K562 (cell line): Measurements from ENCODE around the gene HIGD1C. TPM values are rescaled to one million over a fixed set of nuclear protein-coding genes. Genes with fewer than 3 reads are reported as not detected.

ENCODE experiments used
- ATAC-seq: fragments of 200-7000 bp; cut with Tn5 transposase; 3 replicates; pipeline ENCODE4 v1.9.1; 2020; ENCODE audit warnings: moderate library complexity
- BruUV-seq: library from RNA; stranded (reverse); fragments of 400-500 nt; replicated peaks from 2 replicates; lab custom pipeline; 2021; lab: Mats Ljungman, UMichigan
- CTCF ChIA-PET: fragments of 300-600 bp; formaldehyde crosslinking; extraction: SDS; loops from one replicate; lab custom pipeline; 2021; ENCODE audit warnings: low intra/inter-chr PET ratio; lab: Yijun Ruan, JAX
- POLR2A ChIA-PET: fragments of 300-600, 350-650 bp; sonication (Branson Sonifier 250); formaldehyde crosslinking; extraction: SDS; loops from one replicate; lab custom pipeline; 2021; ENCODE audit warnings: antibody characterized with exemption, inconsistent platforms; lab: Yijun Ruan, JAX
- DNase-seq, 4 experiments: peaks; one replicate each; pipeline versions ENCODE4 v3.0.0 to v3.0.0-alpha.2; 2011 to 2018; ENCODE audit warnings: low spot score in 3 of 4, mixed read lengths in 3 of 4; ENCODE audit errors: extremely low read depth in 1 of 4
- FAIRE-seq: peaks from 2 replicates; lab custom pipeline; 2011; peaks lifted over from hg19 to GRCh38; lab: Jason Lieb, UNC
- H2AFZ ChIP-seq: 2 replicates; pipeline ENCODE4 v1.6.0; 2011; ENCODE audit warnings: low read depth, low read length, control low read depth, inconsistent platforms
- H3K27ac ChIP-seq: fragments of 200-600 bp; 3 replicates; pipeline ENCODE4 v1.8.0; 2011; ENCODE audit warnings: low read depth, mild to moderate bottlenecking, control low read depth, inconsistent platforms, low read length, moderate library complexity, mixed read lengths; ENCODE audit errors: extremely low read depth
- H3K27me3 ChIP-seq, 2 experiments: fragments of 300-600 bp in 1 of 2; 2 replicates in 1 of 2; 3 replicates in 1 of 2; pipeline versions ENCODE4 v1.6.0 to v1.8.0; 2011; ENCODE audit warnings: inconsistent platforms in 2 of 2, low read length in 2 of 2, mild to moderate bottlenecking in 1 of 2, mixed read lengths in 1 of 2, moderate library complexity in 1 of 2; ENCODE audit not compliant: control insufficient read depth in 2 of 2, insufficient read depth in 2 of 2
- H3K36me3 ChIP-seq: fragments of 300-600 bp; 3 replicates; pipeline ENCODE4 v1.8.0; 2011; ENCODE audit warnings: mild to moderate bottlenecking, low read length, inconsistent platforms; ENCODE audit not compliant: control insufficient read depth, insufficient read depth
- H3K4me1 ChIP-seq, 2 experiments: fragments of 200-600 bp in 1 of 2; replicated peaks in 1 of 2; 2 replicates in 1 of 2; 3 replicates in 1 of 2; pipeline versions ENCODE4 v1.5.1 to v1.8.0; 2011; ENCODE audit warnings: inconsistent platforms in 2 of 2, low read length in 2 of 2, mild to moderate bottlenecking in 1 of 2, mixed read lengths in 1 of 2, moderate library complexity in 1 of 2; ENCODE audit not compliant: control insufficient read depth in 2 of 2, insufficient read depth in 2 of 2
- H3K4me2 ChIP-seq: 2 replicates; pipeline ENCODE4 v1.6.1; 2011; ENCODE audit warnings: low read length, control low read depth, inconsistent platforms, mixed read lengths; ENCODE audit not compliant: insufficient read depth
- H3K4me3 ChIP-seq: fragments of 200-600 bp; sonication (generic), shearing (Covaris generic); 2 replicates; pipeline ENCODE4 v1.5.1; 2016; ENCODE audit warnings: control low read depth, inconsistent platforms
- H3K79me2 ChIP-seq: fragments of 200-600 bp; 3 replicates; pipeline ENCODE4 v1.8.0; 2011; ENCODE audit warnings: low read length, inconsistent platforms; ENCODE audit not compliant: control insufficient read depth, insufficient read depth
- H3K9ac ChIP-seq, 2 experiments: 2 replicates each; pipeline versions ENCODE4 v1.6.0 to v1.6.1; 2011; ENCODE audit warnings: low read depth in 2 of 2, low read length in 2 of 2, control low read depth in 1 of 2, inconsistent platforms in 1 of 2, mild to moderate bottlenecking in 1 of 2, mixed read lengths in 1 of 2; ENCODE audit not compliant: insufficient read depth in 1 of 2
- H3K9me1 ChIP-seq: one replicate; pipeline ENCODE4 v1.6.0; 2011; ENCODE audit warnings: inconsistent platforms, mild to moderate bottlenecking, low read length, moderate library complexity; ENCODE audit not compliant: control insufficient read depth, insufficient read depth
- H3K9me3 ChIP-seq: replicated peaks from 2 replicates; pipeline ENCODE4 v1.5.1; 2011; ENCODE audit warnings: low read depth, low read length, inconsistent platforms; ENCODE audit not compliant: control insufficient read depth, insufficient read depth
- H4K20me1 ChIP-seq: replicated peaks from 2 replicates; pipeline ENCODE4 v1.6.1; 2011; ENCODE audit warnings: low read length, inconsistent platforms, mixed read lengths; ENCODE audit not compliant: control insufficient read depth, insufficient read depth
- FOXA3 ChIP-seq, 2 experiments: fragments of 450-650 bp in 1 of 2; sonication (generic) in 1 of 2; formaldehyde crosslinking; IDR thresholded peaks in 1 of 2; conservative IDR thresholded peaks in 1 of 2; 2 replicates each; pipeline versions ENCODE4 v1.4.0 to v1.8.0; 2020 to 2022; ENCODE audit warnings: mild to moderate bottlenecking in 2 of 2, missing genetic modification reagents in 1 of 2
- HNRNPL ChIP-seq: fragments of 200-400 bp; formaldehyde crosslinking; IDR thresholded peaks from 2 replicates; pipeline ENCODE4 v1.6.1; 2017; ENCODE audit warnings: low read depth, mild to moderate bottlenecking, low read length
- NR2C2 ChIP-seq, 2 experiments: fragments of 200-800 bp in 1 of 2; sonication (Bioruptor generic) in 1 of 2; sonication (generic) in 1 of 2; formaldehyde crosslinking in 1 of 2; IDR thresholded peaks; 2 replicates each; pipeline versions ENCODE4 v1.6.1 to v1.8.0; 2016 to 2022; ENCODE audit warnings: mild to moderate bottlenecking in 1 of 2, missing compliant biosample characterization in 1 of 2, missing genetic modification characterization in 1 of 2, missing genetic modification reagents in 1 of 2
- POLR3G ChIP-seq: IDR thresholded peaks from 2 replicates; pipeline ENCODE4 v1.6.1; 2011; ENCODE audit not compliant: insufficient read length, insufficient replicate concordance; ENCODE audit errors: extremely low read depth
- STAG1 ChIP-seq: sonication (generic); formaldehyde crosslinking; IDR thresholded peaks from 2 replicates; pipeline ENCODE4 v1.5.0; 2020; ENCODE audit warnings: missing genetic modification reagents, borderline replicate concordance
- TCF7L2 ChIP-seq: fragments of 150-350 bp; IDR thresholded peaks from 2 replicates; pipeline ENCODE4 v1.6.1; 2016; ENCODE audit warnings: low read depth, mild to moderate bottlenecking, low read length, moderate library complexity
- ZFPM2 ChIP-seq: fragments of 250-450 bp; sonication (Bioruptor Pico); IDR thresholded peaks from 2 replicates; pipeline ENCODE4 v1.5.1; 2022; ENCODE audit warnings: mild to moderate bottlenecking
- ZNF146 ChIP-seq: IDR thresholded peaks from one replicate; pipeline ENCODE4 v1.6.1; 2018; ENCODE audit warnings: missing compliant biosample characterization; ENCODE audit not compliant: unreplicated experiment
- ZNF507 ChIP-seq: conservative IDR thresholded peaks from 2 replicates; pipeline ENCODE4 v1.6.1; 2017; ENCODE audit warnings: missing genetic modification characterization, missing compliant biosample characterization
- ZNF668 ChIP-seq: fragments of 250-450 bp; sonication (Bioruptor Pico); IDR thresholded peaks from 2 replicates; pipeline ENCODE4 v1.8.0; 2022; ENCODE audit warnings: mild to moderate bottlenecking, inconsistent platforms
- ZNF77 ChIP-seq: fragments of 250-450 bp; sonication (Bioruptor Pico); IDR thresholded peaks from 2 replicates; pipeline ENCODE4 v1.5.0; 2020
- ZSCAN29 ChIP-seq: fragments of 450-650 bp; IDR thresholded peaks from 2 replicates; pipeline ENCODE4 v1.6.1; 2017
- WGBS: fragments of 100-300 bp; shearing (Covaris generic); methylation state at CpG from one replicate; pipeline ENCODE4 v1.1.6; 2016; ENCODE audit warnings: low coverage, mixed read lengths; ENCODE audit not compliant: insufficient coverage; ENCODE audit errors: missing lambda C conversion rate; 5-methylcytosine and 5-hydroxymethylcytosine counted together
- in situ Hi-C: fragments of 300-500 bp; cut with MboI; formaldehyde crosslinking; loops from 4 replicates; pipeline ENCODE4 v1.15.0; 2018; ENCODE audit warnings: inconsistent platforms, mixed read lengths
- intact Hi-C: fragments of 100-400 bp; cut with micrococcal nuclease; formaldehyde crosslinking; loops from 2 replicates; pipeline ENCODE4 v1.14.2; 2022
- polyA plus RNA-seq, 8 experiments: library from polyadenylated mRNA; depleted of rRNA in 4 of 8; stranded (reverse) in 5 of 8; unstranded in 3 of 8; fragments of >200 nt; fragmentation: Nextera tagmentation in 2 of 8; fragmentation: Illumina TruSeq in 1 of 8; extraction: Ambion mirVana in 2 of 8; extraction: Trizol in 1 of 8; gene quantifications; 2 replicates each; pipeline versions ENCODE4 v1.2.1 to v1.2.3, GENCODE V29; 2011 to 2014; ENCODE audit warnings: inconsistent platforms in 1 of 8, missing spikeins in 1 of 8
- total RNA-seq, 7 experiments: library from RNA; depleted of rRNA in 6 of 7; stranded (reverse); fragments of >200 nt in 6 of 7; fragmentation: Illumina TruSeq in 2 of 7; extraction: Trizol in 2 of 7; gene quantifications; 2 replicates each; pipeline versions ENCODE4 v1.2.1 to v1.2.3, GENCODE V29; 2011 to 2021; ENCODE audit warnings: low replicate concordance in 1 of 7
- TF ChIP-seq, protein P1 (sequence below): fragments of 450-650 bp; IDR thresholded peaks from 2 replicates; pipeline ENCODE4 v1.7.1; 2018; ENCODE audit warnings: mild to moderate bottlenecking, low read depth; ENCODE audit not compliant: partially characterized antibody

HIGD1C gene
- total and polyA plus RNA-seq, 9 of the 15 experiments (the other 6 are each of a cell fraction or from before 2014, with no cell fraction given), result not detected

DNA sequence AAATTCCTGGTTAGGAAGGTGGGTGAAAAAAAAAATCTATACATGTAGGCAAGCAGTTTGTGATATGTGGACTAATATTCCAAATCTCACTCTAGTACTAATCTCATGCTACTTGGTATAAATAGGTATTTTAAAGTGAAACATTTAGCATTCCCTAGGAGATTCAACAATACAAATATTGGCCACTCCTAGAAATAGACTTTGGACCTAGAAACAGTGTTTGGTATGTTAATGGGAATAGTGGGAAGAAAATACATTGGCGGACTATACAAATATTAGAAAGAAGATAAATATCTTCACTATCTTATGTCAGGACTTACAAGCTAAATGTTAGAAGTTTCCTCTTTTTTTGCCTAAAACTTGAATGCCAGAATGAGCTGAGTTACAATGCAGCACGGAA is 28.2 kb downstream of the HIGD1C start:
- DNase-seq, result no peak
- H3K9ac ChIP-seq, result no peak overlapping the region
- H2AFZ ChIP-seq, result no peak overlapping the region
- FAIRE-seq, result no peak
- H3K4me1 ChIP-seq, result no peaks in the 10 kb centered on the region
- no peaks in the 10 kb centered on the region for H3K27me3 ChIP-seq
- POLR2A ChIA-PET, result no interaction called here
- intact Hi-C loops, result no loop called here
- no peaks in the 10 kb centered on the region for H4K20me1 ChIP-seq
- WGBS, result 83% methylated on average over 2 of the region's 2 CpGs
- H3K4me2 ChIP-seq, result no peak overlapping the region
- CTCF ChIA-PET, result no interaction called here
- no peak overlapping the region for H3K4me3 ChIP-seq
- no peaks in the 10 kb centered on the region for H3K9me3 ChIP-seq
- BruUV-seq, result no TSS peak
- H3K79me2 ChIP-seq, result no peaks in the 10 kb centered on the region
- H3K36me3 ChIP-seq, result 0 out of 3 replicates have a peak, but pooled peaks cover 3% of the 10 kb centered on the region
- ATAC-seq, result no peak
- in situ Hi-C loops, result no loop called here
- TF ChIP-seq, protein P1, sequence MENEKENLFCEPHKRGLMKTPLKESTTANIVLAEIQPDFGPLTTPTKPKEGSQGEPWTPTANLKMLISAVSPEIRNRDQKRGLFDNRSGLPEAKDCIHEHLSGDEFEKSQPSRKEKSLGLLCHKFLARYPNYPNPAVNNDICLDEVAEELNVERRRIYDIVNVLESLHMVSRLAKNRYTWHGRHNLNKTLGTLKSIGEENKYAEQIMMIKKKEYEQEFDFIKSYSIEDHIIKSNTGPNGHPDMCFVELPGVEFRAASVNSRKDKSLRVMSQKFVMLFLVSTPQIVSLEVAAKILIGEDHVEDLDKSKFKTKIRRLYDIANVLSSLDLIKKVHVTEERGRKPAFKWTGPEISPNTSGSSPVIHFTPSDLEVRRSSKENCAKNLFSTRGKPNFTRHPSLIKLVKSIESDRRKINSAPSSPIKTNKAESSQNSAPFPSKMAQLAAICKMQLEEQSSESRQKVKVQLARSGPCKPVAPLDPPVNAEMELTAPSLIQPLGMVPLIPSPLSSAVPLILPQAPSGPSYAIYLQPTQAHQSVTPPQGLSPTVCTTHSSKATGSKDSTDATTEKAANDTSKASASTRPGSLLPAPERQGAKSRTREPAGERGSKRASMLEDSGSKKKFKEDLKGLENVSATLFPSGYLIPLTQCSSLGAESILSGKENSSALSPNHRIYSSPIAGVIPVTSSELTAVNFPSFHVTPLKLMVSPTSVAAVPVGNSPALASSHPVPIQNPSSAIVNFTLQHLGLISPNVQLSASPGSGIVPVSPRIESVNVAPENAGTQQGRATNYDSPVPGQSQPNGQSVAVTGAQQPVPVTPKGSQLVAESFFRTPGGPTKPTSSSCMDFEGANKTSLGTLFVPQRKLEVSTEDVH, result no peak
- no peak for TF ChIP-seq HNRNPL
- TF ChIP-seq ZNF77 (CRISPR knock-in tag), result no peak
- TF ChIP-seq ZFPM2 (CRISPR knock-in tag), result no peak
- TF ChIP-seq ZNF668, result no peak
- no peak for TF ChIP-seq STAG1
- TF ChIP-seq ZNF507 (tag), result no peak
- no peak for TF ChIP-seq TCF7L2
- TF ChIP-seq FOXA3 (CRISPR knock-in tag; conservative IDR thresholded peaks at IDR 0.05 in 1 of 2, IDR thresholded peaks at IDR 0.05 in 1 of 2), result no peak
- TF ChIP-seq NR2C2 (CRISPR knock-in tag; IDR thresholded peaks at IDR 0.05), result no peak
- TF ChIP-seq NR2C2 (tag; IDR thresholded peaks at IDR 0.05), result no peak
- no peak for TF ChIP-seq ZNF146 (CRISPR knock-in tag)
- no peak for TF ChIP-seq ZSCAN29
- TF ChIP-seq POLR3G, result no peak
- TF ChIP-seq, all 486 proteins: peak for 0
- no peaks in the 10 kb centered on the region for H3K9me1 ChIP-seq
- H3K27ac ChIP-seq, result no peak overlapping the region
